ENCODE measurements around the gene TMEM121.
"Not testable (repeated sequence)": the region's sequence is repeated elsewhere in the genome, so short reads cannot be mapped to it uniquely, and the experiment has no call there.

Gene TMEM121

GRCh38 chr14:105528586-105529318 is 2.4 kb downstream of the TMEM121 start:
- DNase-seq, result peak; percentile 69

- DNase-seq, result no peak
Observed at GRCh38 chr14:105529319-105529568, 2.9 kb downstream of the TMEM121 start.

GRCh38 chr14:105529569-105530284 is 3.3 kb downstream of the TMEM121 start:
- peak; percentile 43 for DNase-seq

GRCh38 chr14:105530285-105531087 is 4.1 kb downstream of the TMEM121 start:
- DNase-seq, result no peak

- no peak for DNase-seq
Observed at GRCh38 chr14:105531088-105531893, 4.9 kb downstream of the TMEM121 start.

GRCh38 chr14:105531894-105532623 is 5.7 kb downstream of the TMEM121 start:
- no peak for DNase-seq

- DNase-seq, result no peak
Observed at GRCh38 chr14:105532735-105533141, 6.4 kb downstream of the TMEM121 start.

- no peak for DNase-seq
Observed at GRCh38 chr14:105533391-105533790, 7.0 kb downstream of the TMEM121 start.

- DNase-seq, result no peak
Observed at GRCh38 chr14:105533811-105534498, 7.6 kb downstream of the TMEM121 start.

- no peak for DNase-seq
Observed at GRCh38 chr14:105534586-105534985, 8.2 kb downstream of the TMEM121 start.

GRCh38 chr14:105536051-105536450 is 9.7 kb downstream of the TMEM121 start:
- DNase-seq, result no peak

GRCh38 chr14:105536691-105537579 is 10.6 kb downstream of the TMEM121 start:
- DNase-seq, result no peak

GRCh38 chr14:105537580-105538474 is 11.4 kb downstream of the TMEM121 start:
- peak; percentile 76 for DNase-seq

GRCh38 chr14:105538481-105539049 is 12.2 kb downstream of the TMEM121 start:
- DNase-seq, result no peak

- DNase-seq, result no peak
Observed at GRCh38 chr14:105540811-105541210, 14.4 kb downstream of the TMEM121 start.

- no peak for DNase-seq
Observed at GRCh38 chr14:105541218-105541875, 15.0 kb downstream of the TMEM121 start.

GRCh38 chr14:105545676-105546075 is 19.3 kb downstream of the TMEM121 start:
- not testable (repeated sequence) for DNase-seq

GRCh38 chr14:105546410-105546809 is 20.0 kb downstream of the TMEM121 start:
- DNase-seq, result not testable (repeated sequence)

Data from activated CD8-positive, alpha-beta memory T cell treated with anti-CD3 and anti-CD28 coated beads, Interleukin-2, amount 50 U/mL, for 4 hours (primary cell).